Umbilical cord (tissue), 2 donors: Measurements from ENCODE around the gene ASGR2. TPM values are rescaled to one million over a fixed set of nuclear protein-coding genes. Genes with fewer than 3 reads are reported as not detected.
A peak's percentile ranks its signal among the peaks of the same experiment; 100 is the strongest.

ENCODE experiments used
- DNase-seq: peaks from one replicate; pipeline ENCODE4 v3.0.0-alpha.2; 2015; ENCODE audit warnings: low spot score
- total RNA-seq: library from RNA; depleted of rRNA; stranded (reverse); fragments of >200 nt; gene quantifications from one replicate; pipeline ENCODE4 v1.2.3, GENCODE V29; 2014; ENCODE audit warnings: low replicate concordance; ENCODE audit not compliant: insufficient read depth

Gene ASGR2
- total RNA-seq, 1 donor from 2014 or later: not detected

DNA sequence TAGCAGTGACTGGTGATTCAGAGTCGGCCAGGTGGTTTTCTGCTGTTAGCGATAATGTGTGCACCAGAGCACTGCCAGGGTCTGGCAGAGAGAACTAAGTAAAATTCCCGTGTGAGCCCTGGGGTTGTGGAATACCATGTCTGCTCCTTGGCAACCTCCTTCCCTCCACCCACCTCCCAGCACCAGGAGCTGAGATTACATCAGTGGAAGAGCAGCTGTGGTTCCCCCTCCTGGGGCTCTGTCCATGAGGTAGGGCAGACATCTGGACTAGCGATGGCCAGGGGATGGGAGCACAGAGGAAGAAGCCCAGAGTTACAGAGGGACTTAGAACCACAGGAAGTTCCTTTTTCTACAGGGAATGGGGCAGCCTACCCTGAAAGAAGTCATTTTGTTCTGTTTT is 50.4 kb downstream of the ASGR2 start:
- peak; percentile 27 for DNase-seq

DNA sequence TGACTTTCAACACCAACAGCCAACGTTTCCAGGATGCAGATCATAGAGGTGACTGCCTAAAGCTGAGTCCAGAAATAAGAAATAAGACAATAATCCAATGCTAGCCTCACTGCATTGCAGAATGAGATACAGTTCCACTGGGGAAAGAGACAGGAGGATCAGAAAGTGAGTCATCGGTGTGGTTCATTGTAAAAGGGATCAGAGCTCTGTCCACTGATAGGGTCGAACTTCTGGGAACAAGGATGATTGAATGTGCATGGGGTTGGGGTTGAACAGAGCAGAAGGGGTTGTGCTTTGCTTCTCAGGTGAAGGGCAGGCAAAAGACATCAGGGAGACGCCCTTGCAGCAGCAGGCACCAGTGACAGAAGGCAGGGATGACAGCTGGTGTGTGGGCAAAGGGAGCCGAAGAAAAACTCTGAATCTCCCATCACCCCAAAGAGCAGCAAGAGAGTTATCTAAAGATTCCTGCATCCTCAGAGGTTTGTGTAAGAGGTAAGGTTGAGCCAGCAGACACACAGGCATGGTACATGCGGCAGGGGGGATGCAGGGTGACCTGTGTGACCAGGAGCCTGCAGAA is 51.0 kb downstream of the ASGR2 start:
- DNase-seq: peak; percentile 42

GRCh38 chr17:7060165-7060891 is 54.3 kb downstream of the ASGR2 start:
- DNase-seq: no peak

GRCh38 chr17:7058831-7059447 is 55.7 kb downstream of the ASGR2 start:
- DNase-seq: no peak

- DNase-seq: no peak
Observed at GRCh38 chr17:7056386-7056785, 58.2 kb downstream of the ASGR2 start.

Other genes starting within 250 kb of the ASGR2 start
- gene ALOX12, start 118.8 kb downstream of the ASGR2 start, total RNA-seq: not detected
- 12.8 TPM for gene RNASEK, start 102.2 kb downstream of the ASGR2 start, total RNA-seq
- 35.2 TPM for gene BCL6B, start 91.8 kb downstream of the ASGR2 start, total RNA-seq
- not detected for gene SLC16A13, start 78.8 kb downstream of the ASGR2 start, total RNA-seq
- 2.9 TPM for gene SLC16A11, start 70.7 kb downstream of the ASGR2 start, total RNA-seq
- not detected for gene CLEC10A, start 34.6 kb downstream of the ASGR2 start, total RNA-seq
- 1.2 TPM for gene ASGR1, start 64.5 kb upstream of the ASGR2 start, total RNA-seq
- gene DLG4, start 105.0 kb upstream of the ASGR2 start, total RNA-seq: 18.3 TPM
- gene ACADVL, start 105.1 kb upstream of the ASGR2 start, total RNA-seq: 147 TPM
- 64.8 TPM for gene DVL2, start 119.7 kb upstream of the ASGR2 start, total RNA-seq
- gene PHF23, start 124.6 kb upstream of the ASGR2 start, total RNA-seq: 29.1 TPM
- 240 TPM for gene GABARAP, start 127.6 kb upstream of the ASGR2 start, total RNA-seq
- gene CTDNEP1, start 136.9 kb upstream of the ASGR2 start, total RNA-seq: 15.4 TPM
- gene ELP5, start 137.4 kb upstream of the ASGR2 start, total RNA-seq: 13.7 TPM
- gene CLDN7, start 147.7 kb upstream of the ASGR2 start, total RNA-seq: 14.2 TPM
- 7.7 TPM for gene SLC2A4, start 166.9 kb upstream of the ASGR2 start, total RNA-seq
- gene YBX2, start 179.8 kb upstream of the ASGR2 start, total RNA-seq: 0.96 TPM
- 136 TPM for gene EIF5A, start 192.8 kb upstream of the ASGR2 start, total RNA-seq
- gene GPS2, start 200.5 kb upstream of the ASGR2 start, total RNA-seq: 20.5 TPM
- gene NEURL4, start 214.5 kb upstream of the ASGR2 start, total RNA-seq: 35.6 TPM
- gene ACAP1, start 221.7 kb upstream of the ASGR2 start, total RNA-seq: 5.3 TPM
- gene KCTD11, start 237.3 kb upstream of the ASGR2 start, total RNA-seq: 18.3 TPM
- not detected for gene TMEM95, start 240.3 kb upstream of the ASGR2 start, total RNA-seq